Cardiac septum (tissue), 1 donor: Measurements from ENCODE around the gene BCL11A. TPM values are rescaled to one million over a fixed set of nuclear protein-coding genes. Genes with fewer than 3 reads are reported as not detected.
A peak's percentile ranks its signal among the peaks of the same experiment; 100 is the strongest.

Source experiments
- DNase-seq: peaks from one replicate; pipeline ENCODE4 v3.0.0-alpha.2; 2020; ENCODE audit warnings: low spot score
- intact Hi-C: fragments of 100-400 bp; cut with DNase I; formaldehyde crosslinking; loops from one replicate; pipeline ENCODE4 v1.14.0; 2022
- total RNA-seq: library from RNA; stranded (reverse); fragmentation: NEBNext Ultra II Directional; extraction: Animal tissue kit (Norgen Biotek cat#: 25700); gene quantifications from one replicate; pipeline ENCODE4 v1.2.1, GENCODE V29; 2021
- donor health status: DM: no; HTN: no; CAD: no.

BCL11A gene
- total RNA-seq, 1 donor from 2014 or later = 16.9 TPM

DNA sequence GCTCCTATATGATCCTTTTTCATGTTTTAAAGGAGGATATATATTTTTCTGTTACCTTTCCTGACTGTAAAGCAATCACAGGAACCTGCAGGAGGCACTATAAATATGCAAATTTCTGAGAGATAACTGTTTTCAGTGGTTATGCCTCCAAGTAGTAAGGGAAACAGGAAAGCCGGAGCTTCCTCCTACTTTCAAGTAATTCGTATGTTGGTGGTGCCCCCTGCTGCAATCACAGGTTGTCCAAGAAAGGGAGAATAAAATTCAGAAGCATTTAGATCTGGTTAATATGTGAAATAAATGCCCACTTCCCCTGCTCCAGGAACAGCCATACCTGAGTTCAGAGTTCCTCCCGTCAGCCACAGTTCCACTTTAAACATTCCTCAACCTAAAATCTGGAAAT, 12.0 kb upstream of the BCL11A start:
- intact Hi-C loops = no loop called here
- no peak for DNase-seq

DNA sequence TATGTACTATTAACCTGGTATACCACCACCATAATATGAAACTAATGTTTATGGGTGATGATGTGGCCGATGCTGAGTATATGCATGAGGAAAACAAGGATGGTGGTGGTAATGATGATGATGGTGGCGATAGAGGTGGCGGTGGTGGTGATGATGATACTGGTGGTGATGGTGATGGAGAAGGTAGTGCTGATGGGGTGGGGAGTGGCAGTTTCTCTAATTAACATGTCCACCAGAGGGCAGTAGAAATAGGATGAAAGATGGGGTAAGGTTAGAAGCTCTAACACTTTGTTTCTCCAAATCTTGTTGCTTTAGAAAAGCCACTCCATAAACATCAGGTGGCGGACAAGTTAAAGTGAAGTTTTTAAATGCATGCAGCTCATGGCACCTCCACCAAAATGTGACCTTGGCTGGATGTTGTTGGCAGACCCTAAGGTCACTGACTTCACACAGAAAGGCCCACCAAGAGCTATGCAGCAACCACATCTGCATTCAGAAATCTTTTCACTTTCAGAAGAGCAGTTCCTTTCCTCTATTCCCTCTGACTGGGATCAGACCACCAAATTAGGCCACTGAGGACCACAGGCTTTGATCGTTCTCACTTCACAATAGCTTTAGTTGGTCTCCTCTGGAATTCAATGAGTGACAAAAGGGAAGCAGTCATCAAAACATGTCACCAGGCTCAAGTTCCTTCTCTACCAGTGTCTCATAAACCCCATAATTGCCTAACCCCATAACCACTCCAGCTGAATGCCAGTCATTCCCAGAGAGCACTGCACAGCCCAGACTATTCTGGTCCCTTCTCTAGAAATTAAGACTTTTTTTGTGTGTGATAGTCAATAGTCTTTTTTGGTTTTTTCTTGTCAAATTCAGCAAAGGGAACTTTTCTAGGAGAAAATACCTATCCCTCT, 7.5 kb upstream of the BCL11A start:
- intact Hi-C loops = no loop called here
- DNase-seq = no peak

DNA sequence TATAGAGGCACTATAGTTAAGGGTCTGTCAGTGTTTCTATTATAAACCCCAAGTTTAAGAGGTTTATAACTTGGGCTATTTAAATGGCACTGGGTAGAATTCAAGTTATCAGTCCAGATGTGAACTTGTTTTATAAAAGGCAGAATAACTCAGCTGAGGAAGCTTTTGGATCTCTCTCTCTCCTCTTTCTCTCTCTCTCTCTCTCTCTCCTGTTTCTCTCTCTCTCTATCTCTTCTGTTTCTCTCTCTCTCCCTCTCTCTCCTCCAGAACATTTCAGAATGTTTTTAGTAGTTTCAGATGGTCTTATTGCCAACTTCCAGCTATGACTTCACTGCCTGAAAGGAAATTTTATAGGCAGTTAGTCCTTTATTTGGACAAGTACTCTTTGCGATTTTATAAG, 6.4 kb upstream of the BCL11A start:
- intact Hi-C loops = loop anchor here (10.0 kb wide), 1 partner anchor 675 kb away; no protein-coding TSS in a partner anchor
- no peak for DNase-seq

DNA sequence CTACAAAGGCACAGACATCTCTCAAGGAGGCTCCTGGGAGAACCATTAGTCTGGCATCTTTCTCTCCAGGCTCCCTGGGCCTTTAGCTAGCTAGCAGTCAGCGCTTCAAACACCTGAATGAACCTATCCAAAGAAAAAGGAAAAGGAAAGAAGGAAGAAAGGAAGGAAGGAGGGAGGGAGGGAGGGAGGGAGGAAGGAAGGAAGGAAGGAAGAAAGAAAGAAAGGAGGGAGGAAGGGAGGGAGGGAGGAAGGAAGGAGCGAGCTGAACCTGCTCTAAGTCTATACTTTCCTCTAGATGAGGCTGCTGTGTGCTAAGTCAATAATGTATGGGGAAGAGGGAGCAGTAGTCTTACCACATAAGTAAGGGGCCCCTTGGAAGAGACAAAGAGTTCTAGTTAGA, 5.1 kb upstream of the BCL11A start:
- intact Hi-C loops = loop anchor here (10.0 kb wide), 1 partner anchor 674 kb away; no protein-coding TSS in a partner anchor
- DNase-seq = no peak

DNA sequence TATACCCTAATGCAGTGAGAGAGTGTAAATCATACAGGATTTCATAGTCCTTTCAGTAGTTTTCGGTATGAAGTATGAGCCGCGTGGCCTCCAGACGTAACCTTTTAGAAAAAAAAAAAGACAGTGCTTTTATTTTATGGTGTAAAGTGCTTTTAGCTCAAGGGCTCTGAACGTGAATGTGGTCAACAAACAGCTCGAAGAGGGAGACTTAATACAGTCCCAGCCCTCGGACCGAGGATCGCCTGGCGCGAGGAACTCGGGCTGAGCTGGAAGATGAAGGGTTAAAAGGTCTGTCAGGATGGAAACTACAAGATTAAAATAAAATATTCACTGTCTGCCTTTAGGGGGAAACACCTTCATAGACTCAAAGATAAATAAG, 4.0 kb upstream of the BCL11A start:
- DNase-seq = no peak
- intact Hi-C loops = loop anchor here (10.0 kb wide), 1 partner anchor 673 kb away; no protein-coding TSS in a partner anchor

DNA sequence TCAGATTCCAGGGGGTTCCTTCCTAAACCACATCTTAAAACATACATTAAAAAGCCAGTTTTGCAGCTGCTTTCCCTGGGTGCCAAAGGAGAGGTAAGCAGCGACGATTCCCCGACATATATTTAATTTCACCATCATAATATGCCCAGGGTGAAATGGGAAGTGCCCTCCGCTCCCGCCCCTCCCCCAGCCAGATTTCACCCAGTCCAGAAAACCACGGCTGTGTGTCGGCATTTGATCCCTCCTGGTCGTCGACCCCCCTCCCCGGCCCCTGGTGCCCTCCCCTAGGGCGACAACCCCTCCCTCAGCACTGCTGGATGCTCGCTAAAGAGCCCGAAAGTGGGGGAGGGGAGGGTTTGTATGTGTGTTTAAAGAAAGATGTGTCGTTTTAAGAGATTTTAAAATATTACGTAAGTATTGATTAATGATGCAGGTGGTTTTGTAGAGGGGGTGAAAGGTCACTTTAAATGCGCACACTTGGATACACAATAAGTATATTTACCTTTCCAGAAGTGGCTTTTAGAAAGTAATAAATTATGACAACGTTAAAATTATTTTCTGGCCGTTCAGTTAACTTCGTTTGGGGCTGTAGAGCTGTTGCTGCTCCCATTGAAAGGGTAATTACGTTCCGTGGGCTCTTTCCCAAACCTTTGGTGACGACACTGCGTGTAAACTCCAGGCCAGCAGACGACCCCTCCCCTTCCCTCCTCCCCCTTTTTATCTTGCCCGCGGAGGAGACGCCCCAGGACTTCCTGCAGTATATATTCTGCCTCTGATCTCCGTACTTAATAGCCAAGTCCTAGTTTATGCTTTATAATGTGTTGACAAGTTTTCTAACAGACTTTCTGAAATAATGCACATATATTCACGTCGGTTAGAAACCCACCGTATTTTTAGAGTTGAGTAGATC, 3.4 kb upstream of the BCL11A start:
- no peak for DNase-seq
- intact Hi-C loops = loop anchor here (10.0 kb wide), 1 partner anchor 672 kb away; no protein-coding TSS in a partner anchor

DNA sequence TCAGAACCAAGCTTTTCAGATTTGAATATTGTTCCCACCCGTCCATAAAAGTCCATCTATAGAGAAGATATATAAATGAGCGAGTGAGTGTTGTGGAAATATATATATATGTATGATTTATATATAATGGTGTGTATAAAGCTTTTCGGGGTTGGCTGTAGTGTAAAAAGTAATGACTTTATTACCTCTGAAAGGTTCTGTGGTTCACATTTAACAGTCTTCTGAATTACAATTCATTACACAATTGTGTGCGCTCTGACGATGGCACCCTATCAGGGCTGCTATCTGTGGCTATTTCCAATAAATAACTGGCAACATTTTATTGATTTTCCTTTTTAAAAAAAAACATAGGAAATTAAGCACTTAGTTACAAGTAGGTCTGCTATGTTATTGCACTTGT, 2.7 kb upstream of the BCL11A start:
- intact Hi-C loops = loop anchor here (10.0 kb wide), 1 partner anchor 671 kb away; no protein-coding TSS in a partner anchor
- DNase-seq = no peak

DNA sequence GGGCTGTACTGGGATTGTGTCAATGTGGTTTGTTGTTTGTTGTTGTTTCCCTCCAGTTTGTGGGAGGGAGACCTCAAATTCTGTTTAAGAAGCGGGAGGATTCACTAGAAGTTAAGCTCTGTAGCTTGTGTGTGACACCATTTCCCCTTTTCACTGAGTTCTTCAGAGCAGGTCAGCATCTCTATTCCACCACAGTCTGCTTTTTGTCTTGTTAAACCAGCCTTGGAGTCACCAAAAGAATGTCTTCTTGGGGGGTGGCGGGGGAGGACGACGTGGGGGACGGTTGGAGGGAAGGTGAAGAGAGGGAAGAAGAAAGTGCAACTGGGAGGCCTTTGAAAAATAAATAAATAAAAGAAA, 2.3 kb upstream of the BCL11A start:
- intact Hi-C loops = loop anchor here (10.0 kb wide), 1 partner anchor 671 kb away; no protein-coding TSS in a partner anchor
- DNase-seq = no peak

DNA sequence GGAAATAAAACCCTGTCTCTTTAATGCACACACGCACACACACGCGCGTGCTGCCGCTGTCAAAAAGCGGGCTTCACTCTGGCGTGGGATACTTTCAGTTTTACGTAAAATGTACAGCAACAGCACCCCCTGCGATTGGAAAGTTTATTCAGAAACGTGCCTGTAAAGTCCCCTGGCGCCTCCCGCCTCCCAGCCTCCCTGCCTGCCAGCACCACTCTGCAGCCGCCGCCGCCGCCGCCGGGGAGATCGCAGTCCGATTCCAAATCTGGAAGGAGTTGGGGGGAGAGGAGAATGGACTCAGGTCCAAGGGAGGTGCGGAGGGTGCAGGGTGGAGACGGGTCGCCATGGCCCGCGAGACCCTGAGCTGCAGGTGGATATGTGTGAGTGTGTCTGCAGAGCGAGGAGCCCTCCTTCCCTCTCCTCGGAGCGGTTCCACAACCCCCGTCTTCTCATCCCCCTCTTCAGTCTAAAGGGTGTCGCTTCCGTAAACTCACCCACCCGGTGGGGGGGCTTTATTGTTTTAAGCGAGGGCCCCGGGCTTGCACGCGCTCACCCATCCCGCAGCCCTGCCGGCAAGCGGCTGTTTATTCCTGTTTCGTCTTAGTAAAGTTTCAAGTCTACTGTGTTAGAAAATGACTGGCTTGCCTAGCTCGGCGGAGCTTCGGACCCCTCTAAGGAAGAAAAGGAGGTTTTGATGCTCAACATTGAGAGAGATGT, 1.8 kb upstream of the BCL11A start:
- DNase-seq = no peak

DNA sequence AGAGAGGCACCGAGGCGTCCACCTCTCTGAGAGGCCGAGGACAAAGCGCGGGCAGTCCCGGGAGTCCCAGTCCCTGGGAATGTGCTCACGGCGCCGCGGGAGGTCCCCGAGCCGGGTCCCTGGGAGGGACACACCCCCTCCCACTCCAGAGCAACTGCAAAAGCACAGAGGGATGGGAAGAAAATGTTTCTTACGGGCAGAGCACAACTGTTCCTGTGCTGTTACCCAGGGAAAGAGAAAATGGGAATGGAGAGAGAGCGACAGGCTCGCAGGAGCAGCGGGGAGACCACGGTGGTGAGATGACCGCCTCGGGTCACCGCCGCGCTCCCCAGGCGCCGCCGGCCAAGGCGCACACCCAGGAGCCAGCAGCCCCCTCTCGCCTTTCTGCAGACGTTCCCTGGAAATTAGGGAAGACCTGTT, 1.2 kb upstream of the BCL11A start:
- intact Hi-C loops = loop anchor here (5.0 to 10.0 kb wide), 4 partner anchors 117 to 1252 kb away; no protein-coding TSS in a partner anchor
- DNase-seq = no peak

More for the DNA sequence above, 1.8 kb upstream of the BCL11A start:
- intact Hi-C loops = loop anchor here (10.0 kb wide), 1 partner anchor 670 kb away; no protein-coding TSS in a partner anchor

DNA sequence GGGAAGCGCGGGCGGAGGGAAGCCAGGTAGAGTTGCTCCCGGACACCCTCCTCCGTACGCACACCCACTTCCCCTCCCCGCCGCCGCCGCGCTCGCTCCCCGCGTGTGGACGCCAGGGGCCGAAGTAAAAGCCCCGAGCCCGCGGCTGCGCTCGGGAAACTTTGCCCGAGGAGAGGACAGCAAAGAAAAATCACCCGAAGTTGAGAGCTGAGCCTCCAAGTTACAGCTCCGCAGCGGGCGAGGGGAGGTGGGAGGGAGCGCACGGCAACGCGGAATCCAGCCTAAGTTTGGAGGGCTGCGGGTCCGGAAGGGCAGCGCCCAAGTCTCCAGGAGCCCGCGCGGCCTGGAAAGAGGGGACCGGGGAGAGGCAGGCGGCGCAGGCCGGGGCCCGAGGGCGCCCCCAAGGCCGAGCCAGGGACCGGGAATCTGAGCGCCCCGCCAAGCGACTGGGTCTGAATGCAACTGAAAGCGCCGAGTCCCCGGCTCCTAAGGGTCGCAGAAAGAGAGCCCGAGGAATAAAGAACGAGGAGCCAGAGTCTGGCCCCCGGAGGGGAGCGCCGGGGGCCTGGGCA, 706 bp upstream of the BCL11A start:
- intact Hi-C loops = loop anchor here (5.0 to 10.0 kb wide), 4 partner anchors 117 to 1252 kb away; no protein-coding TSS in a partner anchor
- DNase-seq = peak; percentile 83

DNA sequence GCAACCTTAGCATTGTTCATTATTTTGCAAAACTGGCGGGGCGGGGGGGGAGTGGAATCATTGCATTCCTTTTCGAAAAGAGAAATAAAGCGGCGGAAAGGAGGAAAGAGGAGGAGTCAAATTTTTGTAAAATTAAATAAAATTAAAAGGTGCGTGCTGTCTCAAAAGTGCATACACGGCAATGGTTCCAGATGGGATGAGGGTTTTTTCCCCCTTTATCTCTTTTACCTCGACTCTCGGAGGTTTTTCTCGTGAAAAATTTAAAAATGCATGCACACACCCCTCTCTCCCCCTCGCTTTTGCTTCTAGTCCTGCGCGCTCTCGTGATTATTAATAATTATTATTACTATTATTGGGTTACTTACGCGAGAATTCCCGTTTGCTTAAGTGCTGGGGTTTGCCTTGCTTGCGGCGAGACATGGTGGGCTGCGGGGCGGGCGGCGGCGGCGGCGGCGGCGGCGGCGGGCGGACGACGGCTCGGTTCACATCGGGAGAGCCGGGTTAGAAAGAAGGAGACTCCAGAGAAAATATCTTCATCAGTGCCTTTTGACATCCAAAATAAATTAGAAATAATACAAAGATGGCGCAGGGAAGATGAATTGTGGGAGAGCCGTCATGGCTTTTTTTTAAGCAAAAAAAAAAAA, 481 bp downstream of the BCL11A start:
- intact Hi-C loops = loop anchor here (5.0 to 10.0 kb wide), 4 partner anchors 116 to 1251 kb away; no protein-coding TSS in a partner anchor
- DNase-seq = no peak

DNA sequence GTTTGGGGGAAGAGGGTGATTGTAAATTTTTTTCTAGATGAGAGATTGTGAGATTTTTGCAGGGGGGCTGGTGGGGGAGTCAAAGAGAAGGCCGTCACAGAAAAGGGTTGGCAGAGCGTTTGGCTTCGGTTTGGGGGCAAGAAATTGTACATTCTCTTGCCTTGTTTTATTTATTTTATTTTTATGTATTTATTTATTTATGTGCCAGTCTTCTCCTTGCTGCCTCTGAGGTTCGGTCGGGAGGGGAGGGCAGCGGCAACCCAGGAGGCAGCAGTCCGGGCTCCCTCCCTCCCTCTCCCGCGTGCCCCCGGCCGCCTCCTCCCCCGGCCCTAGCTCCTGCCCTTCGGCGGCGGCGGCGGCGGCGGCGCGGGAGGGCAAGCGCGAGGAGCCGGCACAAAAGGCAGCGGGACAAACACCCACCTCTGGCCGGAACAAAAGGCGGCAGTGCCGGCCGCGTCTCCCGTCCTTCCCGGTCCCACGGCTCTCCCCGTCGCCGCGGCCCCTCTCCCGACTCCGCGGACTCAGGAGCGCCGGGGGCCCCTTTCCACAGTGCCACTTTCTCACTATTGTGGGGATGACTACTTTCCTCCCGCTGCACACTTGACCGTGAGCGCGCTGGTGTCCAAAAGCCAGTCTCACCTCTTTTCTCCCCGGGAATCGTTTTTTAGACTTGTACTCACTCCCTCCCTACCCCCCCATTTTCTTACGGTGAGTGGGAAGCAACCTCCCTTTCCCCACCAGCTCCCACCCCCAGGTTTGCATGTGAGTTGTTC, 1.2 kb downstream of the BCL11A start:
- intact Hi-C loops = loop anchor here (5.0 to 10.0 kb wide), 4 partner anchors 115 to 1250 kb away; no protein-coding TSS in a partner anchor
- DNase-seq = no peak

DNA sequence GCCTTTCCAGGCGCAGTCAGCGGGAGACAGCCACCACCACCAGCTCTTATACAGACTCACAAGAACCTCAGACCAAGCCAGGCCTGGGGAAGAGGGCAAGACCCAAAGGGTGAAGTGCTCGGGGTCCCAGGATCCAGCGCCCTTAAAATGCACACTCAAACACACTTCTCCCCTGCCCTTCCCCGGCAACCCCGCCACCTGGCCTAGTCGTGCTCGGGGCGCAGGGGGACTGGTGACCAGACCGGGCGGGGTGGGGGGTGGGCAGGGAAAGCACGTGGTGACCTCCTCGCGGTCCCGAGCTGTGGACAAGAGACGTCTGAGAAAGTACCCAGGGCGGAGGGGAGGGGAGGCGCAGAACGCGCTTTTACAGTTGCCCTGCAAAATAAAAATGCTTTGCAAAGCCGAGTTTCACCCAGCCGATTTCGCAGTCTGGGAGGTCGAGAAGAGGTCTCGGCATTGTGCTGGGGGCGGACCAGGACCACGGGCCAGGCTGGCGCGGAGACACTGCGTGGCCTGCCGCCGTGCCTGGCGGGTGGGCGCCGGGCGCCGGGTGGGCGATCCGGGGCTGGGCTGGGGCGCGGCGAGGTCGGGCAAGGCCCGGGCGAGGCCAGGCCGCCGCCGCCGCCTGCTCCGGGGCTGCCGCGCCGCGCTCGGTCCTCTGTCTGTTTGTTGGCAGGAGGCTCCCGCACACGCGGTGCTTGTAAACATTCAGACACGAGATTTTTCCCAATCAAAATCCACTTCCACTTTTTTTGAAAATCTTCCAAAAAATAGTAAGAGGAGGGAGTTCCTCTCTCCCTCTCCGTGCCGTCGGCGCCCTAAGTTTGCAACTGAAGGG, 2.0 kb downstream of the BCL11A start:
- intact Hi-C loops = loop anchor here (2.0 to 10.0 kb wide), 5 partner anchors 114 to 1249 kb away; no protein-coding TSS in a partner anchor

DNA sequence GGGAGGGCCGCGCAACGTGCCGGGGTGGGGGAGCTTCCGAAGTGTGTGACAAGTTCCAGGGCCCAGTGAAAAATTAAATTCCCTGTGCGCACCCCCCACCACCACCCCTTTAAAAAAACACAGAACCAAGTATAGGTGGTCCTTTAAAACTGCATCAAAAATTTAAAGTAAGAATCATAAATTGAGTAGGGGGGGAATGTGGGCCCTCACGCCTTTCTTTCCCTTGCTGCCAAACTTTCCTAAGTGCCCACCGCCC, 2.5 kb downstream of the BCL11A start:
- no peak for DNase-seq
- intact Hi-C loops = loop anchor here (2.0 to 10.0 kb wide), 5 partner anchors 114 to 1249 kb away; no protein-coding TSS in a partner anchor

More for the DNA sequence above, 2.0 kb downstream of the BCL11A start:
- no peak for DNase-seq

DNA sequence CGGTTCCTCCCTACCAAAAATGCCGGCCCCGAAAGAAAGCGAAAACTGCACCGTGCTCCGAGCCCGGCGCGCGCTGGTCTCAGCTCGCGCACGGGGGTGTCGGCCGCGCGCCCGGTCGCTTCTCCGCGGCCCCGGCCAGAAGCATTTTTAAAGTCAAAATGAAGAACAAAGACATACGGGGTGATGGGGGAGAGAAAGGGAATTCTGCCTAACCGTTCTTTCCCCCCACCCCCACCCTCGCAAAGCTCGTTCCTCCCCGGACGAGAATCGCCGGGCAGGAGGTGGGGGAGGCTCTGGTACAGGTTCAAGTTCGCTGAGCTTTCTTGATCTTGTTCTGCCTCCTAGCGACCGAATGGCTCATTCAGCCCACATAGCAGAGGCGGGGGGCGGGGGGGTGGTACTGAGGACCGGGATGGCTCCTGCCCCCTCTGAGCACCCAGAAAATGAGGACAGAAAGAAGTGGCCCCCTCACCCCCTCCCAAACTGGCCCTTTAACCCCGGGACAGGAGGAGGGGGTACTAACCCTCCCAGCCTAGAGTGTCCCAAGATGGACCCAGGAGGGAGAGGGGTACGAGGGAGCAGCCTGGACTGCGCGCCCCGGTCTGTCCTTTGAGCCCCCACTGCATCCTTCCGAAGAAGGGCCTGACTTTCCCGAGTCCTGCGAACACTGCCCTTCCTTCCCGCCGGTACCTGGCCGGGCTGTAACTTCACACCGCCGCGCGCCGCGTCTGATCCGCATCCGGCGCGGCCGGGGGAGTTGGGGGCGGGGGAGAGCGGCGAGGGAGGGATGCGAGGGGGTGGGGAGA, 3.1 kb downstream of the BCL11A start:
- intact Hi-C loops = loop anchor here (2.0 to 10.0 kb wide), 5 partner anchors 113 to 1248 kb away; no protein-coding TSS in a partner anchor
- DNase-seq = no peak
